ENCODE measurements around the gene CELSR1. TPM values are rescaled to one million over a fixed set of nuclear protein-coding genes. Genes with fewer than 3 reads are reported as not detected.

Gene CELSR1
- total RNA-seq, 1 donor from 2014 or later = 5.1 TPM

DNA sequence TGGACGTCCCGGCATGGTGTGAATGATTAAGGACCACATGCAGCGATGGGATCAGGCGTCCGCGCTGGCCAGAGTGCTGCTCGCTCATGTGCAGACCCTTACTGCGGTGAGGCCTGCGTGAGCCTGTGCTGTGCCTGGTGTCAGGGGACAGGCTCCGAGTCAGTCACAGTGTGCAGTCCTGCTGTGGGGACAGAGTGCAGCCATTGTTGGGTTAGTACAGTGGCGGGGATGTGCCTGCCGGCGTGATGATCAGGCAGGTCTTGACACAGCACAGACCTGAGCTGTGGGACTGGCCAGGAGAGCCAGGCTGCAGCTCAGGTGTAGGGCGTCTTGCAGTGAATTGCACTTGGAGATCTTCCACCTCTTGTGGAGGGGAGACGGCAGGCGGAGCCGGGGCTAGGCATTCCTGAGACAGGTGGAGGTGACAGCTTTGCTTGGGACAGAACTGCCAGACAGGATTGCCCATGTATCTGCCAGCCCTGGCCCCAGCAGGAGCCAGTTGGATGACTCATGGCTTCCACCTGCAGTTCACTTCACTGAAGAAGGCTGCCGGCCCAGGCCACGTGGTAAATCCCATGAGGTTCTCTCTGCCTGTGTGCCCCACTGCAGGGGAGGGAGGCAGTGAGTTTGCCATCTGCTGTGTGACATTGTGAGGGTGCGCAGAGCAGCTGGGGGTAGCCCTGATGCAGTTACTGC is 184.6 kb downstream of the CELSR1 start:
- TF ChIP-seq, protein P1, sequence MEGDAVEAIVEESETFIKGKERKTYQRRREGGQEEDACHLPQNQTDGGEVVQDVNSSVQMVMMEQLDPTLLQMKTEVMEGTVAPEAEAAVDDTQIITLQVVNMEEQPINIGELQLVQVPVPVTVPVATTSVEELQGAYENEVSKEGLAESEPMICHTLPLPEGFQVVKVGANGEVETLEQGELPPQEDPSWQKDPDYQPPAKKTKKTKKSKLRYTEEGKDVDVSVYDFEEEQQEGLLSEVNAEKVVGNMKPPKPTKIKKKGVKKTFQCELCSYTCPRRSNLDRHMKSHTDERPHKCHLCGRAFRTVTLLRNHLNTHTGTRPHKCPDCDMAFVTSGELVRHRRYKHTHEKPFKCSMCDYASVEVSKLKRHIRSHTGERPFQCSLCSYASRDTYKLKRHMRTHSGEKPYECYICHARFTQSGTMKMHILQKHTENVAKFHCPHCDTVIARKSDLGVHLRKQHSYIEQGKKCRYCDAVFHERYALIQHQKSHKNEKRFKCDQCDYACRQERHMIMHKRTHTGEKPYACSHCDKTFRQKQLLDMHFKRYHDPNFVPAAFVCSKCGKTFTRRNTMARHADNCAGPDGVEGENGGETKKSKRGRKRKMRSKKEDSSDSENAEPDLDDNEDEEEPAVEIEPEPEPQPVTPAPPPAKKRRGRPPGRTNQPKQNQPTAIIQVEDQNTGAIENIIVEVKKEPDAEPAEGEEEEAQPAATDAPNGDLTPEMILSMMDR (conservative IDR thresholded peaks at IDR 0.05) = no peak
- H3K27me3 Mint-ChIP-seq (ENCODE audit: low read depth) = no peaks in the 10 kb centered on the region
- no peak for DNase-seq (ENCODE audit: low read depth, low spot score)
- H3K4me3 Mint-ChIP-seq = no peak overlapping the region
- peaks cover 6% of the 10 kb centered on the region for H3K36me3 Mint-ChIP-seq (ENCODE audit: low read depth)
- no peaks in the 10 kb centered on the region for H3K4me1 Mint-ChIP-seq
- H3K27ac Mint-ChIP-seq (ENCODE audit: unreplicated experiment) = peak overlapping the region; percentile 35
- H3K9me3 Mint-ChIP-seq = no peaks in the 10 kb centered on the region

DNA sequence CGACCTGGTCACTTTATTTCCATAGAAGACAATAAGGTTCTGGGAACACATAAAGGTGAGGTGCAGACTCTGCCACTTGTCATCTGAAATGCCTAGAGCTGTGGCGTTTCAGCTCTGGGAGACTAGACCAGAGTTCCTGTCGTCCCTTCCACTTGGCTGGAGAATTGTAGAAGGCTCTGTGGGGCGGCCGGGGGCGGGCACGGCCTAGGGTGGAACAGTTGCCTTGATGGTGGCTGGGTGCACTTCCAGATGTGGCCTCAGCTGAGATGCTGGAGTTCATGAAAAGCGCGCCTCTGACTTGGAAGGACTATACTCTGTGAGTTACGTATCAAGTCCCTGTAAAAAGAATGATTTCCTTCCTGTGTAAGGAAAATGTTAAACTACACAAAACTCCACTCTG is 185.1 kb downstream of the CELSR1 start:
- Mint-ChIP-seq H3K4me3 (no peak overlapping the region), H3K4me1 (no peaks in the 10 kb centered on the region), H3K9me3 (no peaks in the 10 kb centered on the region), H3K27ac (ENCODE audit: unreplicated experiment) (no peak overlapping the region), H3K27me3 (ENCODE audit: low read depth) (no peaks in the 10 kb centered on the region), H3K36me3 (ENCODE audit: low read depth) (peaks cover 6% of the 10 kb centered on the region)
- TF ChIP-seq, protein P1 (conservative IDR thresholded peaks at IDR 0.05) = no peak
- no peak for DNase-seq (ENCODE audit: low read depth, low spot score)

DNA sequence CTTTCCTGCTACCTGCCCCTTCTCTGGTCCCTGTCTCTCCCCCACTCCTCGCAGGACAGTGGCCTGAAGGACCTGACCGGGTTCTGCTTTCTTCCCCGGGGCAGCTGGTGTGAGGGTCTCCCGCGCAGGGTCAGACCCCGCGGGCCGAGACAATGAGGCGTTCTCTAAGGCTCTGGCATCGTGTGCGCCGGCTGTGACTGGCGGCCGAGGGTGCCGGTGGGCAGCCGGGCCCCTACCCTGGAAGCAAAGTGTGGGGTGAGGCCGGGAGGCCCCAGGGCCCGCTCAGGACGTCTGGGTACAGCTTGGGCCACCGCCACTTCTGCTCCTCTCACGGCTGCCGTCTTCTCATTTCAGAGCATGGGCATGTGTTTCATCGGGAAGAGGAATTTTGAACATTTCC is 185.7 kb downstream of the CELSR1 start:
- no peak for DNase-seq (ENCODE audit: low read depth, low spot score)
- no peaks in the 10 kb centered on the region for H3K27me3 Mint-ChIP-seq (ENCODE audit: low read depth)
- no peaks in the 10 kb centered on the region for H3K9me3 Mint-ChIP-seq
- H3K36me3 Mint-ChIP-seq (ENCODE audit: low read depth) = peaks cover 6% of the 10 kb centered on the region
- TF ChIP-seq, protein P1 (conservative IDR thresholded peaks at IDR 0.05) = no peak
- H3K4me3 Mint-ChIP-seq = no peak overlapping the region
- no peak overlapping the region for H3K27ac Mint-ChIP-seq (ENCODE audit: unreplicated experiment)
- no peaks in the 10 kb centered on the region for H3K4me1 Mint-ChIP-seq

DNA sequence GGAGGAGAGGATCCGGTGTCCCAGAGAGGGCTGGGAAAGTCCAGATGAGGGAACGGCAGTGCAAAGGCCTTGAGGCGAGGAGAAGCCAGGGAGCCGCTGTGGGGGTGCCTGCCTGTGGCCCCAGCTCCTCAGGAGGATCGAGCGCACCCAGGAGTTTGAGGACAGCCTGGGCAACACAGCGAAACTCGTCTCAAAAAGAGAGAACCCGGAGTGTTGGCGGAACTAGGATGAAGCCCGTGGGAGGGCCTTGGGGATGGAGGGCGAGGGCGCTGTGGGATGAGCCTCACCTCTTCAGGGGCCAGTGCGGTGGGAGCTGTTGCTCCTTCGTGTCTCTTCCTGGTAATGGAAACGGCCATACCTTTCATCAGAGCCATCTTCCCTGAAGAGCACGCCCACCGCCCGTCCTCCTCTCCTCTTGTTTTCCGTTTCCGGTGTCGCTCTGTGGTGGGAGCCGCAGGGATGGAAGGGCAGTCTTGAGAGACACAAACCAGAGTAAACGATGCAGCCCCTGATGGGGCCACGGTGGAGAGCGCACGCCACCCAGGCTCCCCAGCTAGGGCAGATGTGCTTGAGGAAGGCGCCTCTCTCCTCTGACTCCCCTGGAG is 186.2 kb downstream of the CELSR1 start:
- H3K9me3 Mint-ChIP-seq = no peaks in the 10 kb centered on the region
- peaks cover 6% of the 10 kb centered on the region for H3K36me3 Mint-ChIP-seq (ENCODE audit: low read depth)
- TF ChIP-seq, protein P1 (conservative IDR thresholded peaks at IDR 0.05) = no peak
- DNase-seq (ENCODE audit: low read depth, low spot score) = no peak
- H3K4me3 Mint-ChIP-seq = no peak overlapping the region
- H3K27ac Mint-ChIP-seq (ENCODE audit: unreplicated experiment) = no peak overlapping the region
- no peaks in the 10 kb centered on the region for H3K4me1 Mint-ChIP-seq
- H3K27me3 Mint-ChIP-seq (ENCODE audit: low read depth) = no peaks in the 10 kb centered on the region

DNA sequence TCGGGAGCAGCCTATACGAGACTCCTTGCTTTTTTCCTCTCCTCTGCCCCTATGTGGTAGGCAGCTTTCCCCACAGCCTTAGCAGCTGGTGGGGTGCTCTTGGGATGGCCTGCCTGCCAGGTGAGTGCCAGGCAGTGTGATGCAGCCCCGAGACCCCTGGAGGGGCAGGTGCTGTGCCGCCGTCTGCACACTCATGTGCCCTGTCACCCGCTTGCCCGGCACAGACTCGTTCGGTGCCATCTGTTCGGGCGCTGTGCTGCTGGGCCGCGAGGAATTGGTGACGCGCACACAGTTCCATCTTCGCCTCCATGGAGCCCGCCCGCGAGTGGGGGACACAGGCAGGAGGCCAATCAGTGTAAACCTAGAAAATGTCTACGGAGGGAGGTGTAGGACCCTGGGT is 186.8 kb downstream of the CELSR1 start:
- Mint-ChIP-seq H3K9me3 (no peaks in the 10 kb centered on the region), H3K36me3 (ENCODE audit: low read depth) (peaks cover 6% of the 10 kb centered on the region), H3K4me3 (no peak overlapping the region), H3K27ac (ENCODE audit: unreplicated experiment) (no peak overlapping the region), H3K4me1 (no peaks in the 10 kb centered on the region), H3K27me3 (ENCODE audit: low read depth) (no peaks in the 10 kb centered on the region)
- TF ChIP-seq, protein P1 (conservative IDR thresholded peaks at IDR 0.05) = no peak
- DNase-seq (ENCODE audit: low read depth, low spot score) = no peak

All from neural crest cell (in vitro differentiated cells).